Spleen (tissue), 11 donors: ENCODE measurements around the gene FAM110A. TPM values are rescaled to one million over a fixed set of nuclear protein-coding genes. Genes with fewer than 3 reads are reported as not detected.

Source experiments
- DNase-seq: peaks from one replicate; pipeline ENCODE4 v3.0.0-alpha.2; 2020
- H3K27ac ChIP-seq, 8 donors: fragments of 200-600 bp; sonication (generic) in 7 of 8; 1 replicate in 4 of 8; 2 replicates in 4 of 8; pipeline versions ENCODE4 v1.5.0 to v1.8.0; 2016 to 2021; ENCODE audit warnings: inconsistent platforms in 4 of 8, mild to moderate bottlenecking in 4 of 8, moderate library complexity in 1 of 8
- H3K27me3 ChIP-seq, 7 donors: fragments of 200-600 bp; sonication (generic) in 6 of 7; replicated peaks in 1 of 7; 1 replicate in 4 of 7; 2 replicates in 3 of 7; pipeline versions ENCODE4 v1.5.0 to v1.8.0; 2016 to 2021; ENCODE audit warnings: inconsistent platforms in 3 of 7, mild to moderate bottlenecking in 1 of 7
- H3K36me3 ChIP-seq, 6 donors: fragments of 200-600 bp; sonication (generic) in 5 of 6; 1 replicate in 4 of 6; 2 replicates in 2 of 6; pipeline versions ENCODE4 v1.5.0 to v1.8.0; 2016 to 2021; ENCODE audit warnings: inconsistent platforms in 2 of 6
- H3K4me1 ChIP-seq, 6 donors: fragments of 200-600 bp; sonication (generic) in 5 of 6; 1 replicate in 3 of 6; 2 replicates in 3 of 6; pipeline versions ENCODE4 v1.5.0 to v1.8.0; 2016 to 2021; ENCODE audit warnings: inconsistent platforms in 3 of 6
- H3K4me3 ChIP-seq, 8 donors: fragments of 200-600 bp; sonication (generic) in 7 of 8; 1 replicate in 4 of 8; 2 replicates in 4 of 8; pipeline versions ENCODE4 v1.5.0 to v1.8.0; 2016 to 2021; ENCODE audit warnings: inconsistent platforms in 4 of 8, mild to moderate bottlenecking in 4 of 8, moderate library complexity in 2 of 8
- H3K9me3 ChIP-seq, 8 donors: fragments of 200-600 bp; sonication (generic) in 7 of 8; 1 replicate in 4 of 8; 2 replicates in 4 of 8; pipeline versions ENCODE4 v1.5.0 to v1.8.0; 2016 to 2021; ENCODE audit warnings: inconsistent platforms in 4 of 8
- POLR2A ChIP-seq, 3 donors: fragments of 450-650 bp; IDR thresholded peaks; one replicate each; pipeline ENCODE4 v1.5.1; 2017; ENCODE audit warnings: antibody characterized with exemption in 3 of 3, mild to moderate bottlenecking in 1 of 3
- POLR2AphosphoS5 ChIP-seq, 3 donors: sonication (generic); formaldehyde crosslinking; IDR thresholded peaks; one replicate each; pipeline ENCODE4 v1.5.1; 2017; ENCODE audit warnings: antibody characterized with exemption in 3 of 3
- WGBS, 5 donors: extraction: QIAGEN DNeasy Blood & Tissue Kit in 3 of 5; methylation state at CpG; one replicate each; pipeline versions ENCODE4 v1.1.5 to v1.1.7; 2013 to 2018; 5-methylcytosine and 5-hydroxymethylcytosine counted together
- intact Hi-C: fragments of 100-400 bp; cut with DNase I; formaldehyde crosslinking; loops from one replicate; pipeline ENCODE4 v1.15.0; 2023; ENCODE audit warnings: low total_unique reads
- polyA plus RNA-seq, 3 donors: library from polyadenylated mRNA; stranded (reverse); fragments of 200-250 nt; gene quantifications; one replicate each; pipeline ENCODE4 v1.2.1, GENCODE V29; 2013
- total RNA-seq, 7 donors: library from RNA; depleted of rRNA in 3 of 7; stranded (reverse); fragments of >200 nt in 3 of 7; fragmentation: NEBNext Ultra II Directional in 4 of 7; extraction: Animal tissue kit (Norgen Biotek cat#: 25700) in 4 of 7; gene quantifications; one replicate each; pipeline versions ENCODE4 v1.1.0 to v1.2.1, GENCODE V29; 2016 to 2021
- TF ChIP-seq, protein P1 (sequence below), 11 experiments: fragments of 200-600 bp in 7 of 11; fragments of 450-650 bp in 4 of 11; sonication (generic) in 4 of 11; IDR thresholded peaks in 8 of 11; conservative IDR thresholded peaks in 3 of 11; 1 replicate in 7 of 11; 2 replicates in 4 of 11; pipeline versions ENCODE4 v1.4.0 to v1.8.0; 2016 to 2021; ENCODE audit warnings: antibody characterized with exemption in 11 of 11, inconsistent platforms in 4 of 11, mild to moderate bottlenecking in 1 of 11
- donor health status: healthy with polysubstance abuse.
- donor health status: DM: no; HTN: no; CAD: no; lungs with moderate emphysema.
- donor health status: DM: no; HTN: no; CAD: no.
- donor health status: Bipolar disorder and iron deficiency.
- donor health status: healthy.
- donor health status: DM: no; HTN: no; CAD: no.
- donor health status: DM: yes; HTN: yes; CAD: no.

Gene FAM110A
- total and polyA plus RNA-seq, 10 donors: 11.3 to 32.0 (median 23.2) TPM

DNA sequence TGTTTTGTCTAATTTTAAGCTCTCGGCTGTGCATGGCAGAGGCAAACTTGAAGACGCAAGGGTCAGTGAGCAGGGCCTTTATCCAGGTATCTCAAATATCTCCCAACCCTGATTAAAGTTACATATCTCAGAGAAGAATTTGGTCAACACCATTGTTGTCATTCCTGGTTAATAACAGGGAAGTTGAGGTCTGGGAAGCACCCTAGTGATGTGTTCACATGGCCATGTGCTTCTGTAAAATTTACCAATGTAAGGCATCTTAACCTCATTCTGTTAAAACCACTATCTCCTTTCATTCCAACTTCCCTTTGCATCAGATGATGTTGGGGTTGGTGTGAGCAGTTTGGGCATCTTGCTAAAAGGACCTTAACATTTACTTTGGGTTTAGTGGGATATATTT lies 4.0 kb upstream of the FAM110A start:
- Histone ChIP-seq H3K27ac (peak overlapping the region in 2 of 8 donors; percentile 28 to 32), H3K4me3 (no peak overlapping the region), H3K27me3 (no peaks in the 10 kb centered on the region), H3K36me3 (no peaks in the 10 kb centered on the region), H3K4me1 (peaks cover 2 to 40% (median 17%) of the 10 kb centered on the region in 6 donors), H3K9me3 (no peaks in the 10 kb centered on the region)
- intact Hi-C loops: no loop called here
- TF ChIP-seq, protein P1, sequence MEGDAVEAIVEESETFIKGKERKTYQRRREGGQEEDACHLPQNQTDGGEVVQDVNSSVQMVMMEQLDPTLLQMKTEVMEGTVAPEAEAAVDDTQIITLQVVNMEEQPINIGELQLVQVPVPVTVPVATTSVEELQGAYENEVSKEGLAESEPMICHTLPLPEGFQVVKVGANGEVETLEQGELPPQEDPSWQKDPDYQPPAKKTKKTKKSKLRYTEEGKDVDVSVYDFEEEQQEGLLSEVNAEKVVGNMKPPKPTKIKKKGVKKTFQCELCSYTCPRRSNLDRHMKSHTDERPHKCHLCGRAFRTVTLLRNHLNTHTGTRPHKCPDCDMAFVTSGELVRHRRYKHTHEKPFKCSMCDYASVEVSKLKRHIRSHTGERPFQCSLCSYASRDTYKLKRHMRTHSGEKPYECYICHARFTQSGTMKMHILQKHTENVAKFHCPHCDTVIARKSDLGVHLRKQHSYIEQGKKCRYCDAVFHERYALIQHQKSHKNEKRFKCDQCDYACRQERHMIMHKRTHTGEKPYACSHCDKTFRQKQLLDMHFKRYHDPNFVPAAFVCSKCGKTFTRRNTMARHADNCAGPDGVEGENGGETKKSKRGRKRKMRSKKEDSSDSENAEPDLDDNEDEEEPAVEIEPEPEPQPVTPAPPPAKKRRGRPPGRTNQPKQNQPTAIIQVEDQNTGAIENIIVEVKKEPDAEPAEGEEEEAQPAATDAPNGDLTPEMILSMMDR (IDR thresholded peaks at IDR 0.05 in 8 of 11, conservative IDR thresholded peaks at IDR 0.05 in 3 of 11): no peak
- TF ChIP-seq POLR2A (IDR thresholded peaks at IDR 0.05) (no peak), POLR2AphosphoS5 (IDR thresholded peaks at IDR 0.05) (no peak)
- DNase-seq: no peak
- WGBS, 5 donors: 94 to 100% (median 96%) methylated on average over 2 of the region's 2 CpGs

DNA sequence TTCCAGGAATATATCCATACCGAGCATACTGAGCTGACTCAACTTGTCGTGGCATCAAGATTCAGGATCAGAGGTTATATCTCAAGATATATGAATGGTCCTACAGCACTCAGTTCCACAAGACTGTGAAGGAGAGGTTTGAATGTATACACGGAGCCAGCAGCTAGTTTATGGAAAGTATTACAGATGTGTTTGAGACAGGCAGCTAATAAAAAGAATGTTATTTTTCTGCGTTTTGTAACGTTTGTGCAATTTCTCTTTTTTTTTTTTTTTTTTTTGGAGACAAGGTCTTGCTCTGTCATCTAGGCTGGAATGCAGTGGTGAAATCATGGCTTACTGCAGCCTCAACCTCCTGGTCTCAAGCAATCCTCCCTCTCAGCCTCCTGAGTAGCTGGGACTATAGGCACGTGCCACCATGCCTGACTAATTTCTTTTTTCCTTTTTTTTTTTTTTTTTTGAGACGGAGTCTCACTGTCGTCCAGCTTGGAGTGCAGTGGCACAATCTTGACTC lies 3.4 kb upstream of the FAM110A start:
- 58 to 83% (median 63%) methylated on average over 8 of the region's 8 CpGs for WGBS, 5 donors
- H3K36me3 ChIP-seq: no peaks in the 10 kb centered on the region
- peak overlapping the region in 2 of 8 donors; percentile 26 to 32 for H3K27ac ChIP-seq
- H3K9me3 ChIP-seq: no peaks in the 10 kb centered on the region
- intact Hi-C loops: no loop called here
- H3K4me3 ChIP-seq: no peak overlapping the region
- TF ChIP-seq POLR2A (IDR thresholded peaks at IDR 0.05) (no peak), POLR2AphosphoS5 (IDR thresholded peaks at IDR 0.05) (no peak)
- TF ChIP-seq, protein P1 (IDR thresholded peaks at IDR 0.05 in 8 of 11, conservative IDR thresholded peaks at IDR 0.05 in 3 of 11): no peak
- peaks cover 5 to 46% (median 22%) of the 10 kb centered on the region in 6 donors for H3K4me1 ChIP-seq
- no peak for DNase-seq
- H3K27me3 ChIP-seq: no peaks in the 10 kb centered on the region

DNA sequence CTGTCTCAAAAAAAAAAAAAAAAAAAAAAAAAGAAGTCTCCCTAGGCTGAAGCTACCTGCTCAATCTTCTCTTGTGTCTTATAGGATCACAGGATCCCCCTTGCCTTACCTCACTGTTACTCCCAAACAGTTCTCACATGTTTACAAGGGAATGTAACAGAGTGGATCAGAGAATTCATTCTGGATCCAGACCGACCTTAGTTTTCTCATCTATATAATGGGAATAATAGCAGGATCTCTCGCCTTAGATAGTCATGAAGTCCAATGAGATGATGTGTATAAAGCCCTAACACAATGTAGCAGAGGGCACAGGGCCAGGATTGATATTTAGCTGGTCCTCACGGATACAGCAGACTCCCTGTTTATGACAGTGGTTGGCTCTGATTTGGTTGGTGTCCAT lies 2.3 kb upstream of the FAM110A start:
- Histone ChIP-seq H3K4me3 (no peak overlapping the region), H3K36me3 (no peaks in the 10 kb centered on the region), H3K27me3 (no peaks in the 10 kb centered on the region), H3K9me3 (no peaks in the 10 kb centered on the region), H3K27ac (no peak overlapping the region), H3K4me1 (peaks cover 15 to 57% (median 34%) of the 10 kb centered on the region in 6 donors)
- 90 to 100% (median 95%) methylated on average over 3 of the region's 3 CpGs for WGBS, 5 donors
- TF ChIP-seq POLR2AphosphoS5 (IDR thresholded peaks at IDR 0.05): no peak
- intact Hi-C loops: no loop called here
- DNase-seq: no peak

DNA sequence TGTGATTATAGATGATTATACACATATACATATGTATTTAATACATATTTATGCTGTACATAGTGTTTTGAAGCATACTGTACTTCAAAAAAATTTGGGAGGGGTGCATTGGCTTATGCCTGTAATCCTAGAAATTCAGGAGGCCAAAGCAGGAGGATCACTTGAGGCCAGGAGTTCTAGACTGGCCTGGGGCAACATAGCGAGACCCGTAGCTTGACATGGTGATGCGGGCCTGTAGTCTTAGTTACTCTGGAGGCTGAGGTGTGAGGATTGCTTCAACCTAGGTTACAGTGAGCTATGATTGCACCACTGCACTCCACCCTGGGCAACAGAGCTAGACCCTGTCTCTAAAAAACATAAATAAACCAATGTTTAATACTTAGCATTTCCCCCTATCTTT lies 1.6 kb upstream of the FAM110A start:
- 92 to 100% (median 95%) methylated on average over 3 of the region's 3 CpGs for WGBS, 5 donors
- intact Hi-C loops: no loop called here
- DNase-seq: peak; percentile 41
- TF ChIP-seq POLR2AphosphoS5 (IDR thresholded peaks at IDR 0.05): no peak
- TF ChIP-seq, protein P1 (IDR thresholded peaks at IDR 0.05 in 8 of 11, conservative IDR thresholded peaks at IDR 0.05 in 3 of 11): no peak
- no peak for TF ChIP-seq POLR2A (IDR thresholded peaks at IDR 0.05)
- no peak overlapping the region for H3K4me3 ChIP-seq
- no peaks in the 10 kb centered on the region for H3K36me3 ChIP-seq
- H3K4me1 ChIP-seq: peaks cover 16 to 65% (median 41%) of the 10 kb centered on the region in 6 donors
- H3K27me3 ChIP-seq: no peaks in the 10 kb centered on the region
- H3K27ac ChIP-seq: peak overlapping the region in 1 of 8 donors; percentile 94
- H3K9me3 ChIP-seq: no peaks in the 10 kb centered on the region

DNA sequence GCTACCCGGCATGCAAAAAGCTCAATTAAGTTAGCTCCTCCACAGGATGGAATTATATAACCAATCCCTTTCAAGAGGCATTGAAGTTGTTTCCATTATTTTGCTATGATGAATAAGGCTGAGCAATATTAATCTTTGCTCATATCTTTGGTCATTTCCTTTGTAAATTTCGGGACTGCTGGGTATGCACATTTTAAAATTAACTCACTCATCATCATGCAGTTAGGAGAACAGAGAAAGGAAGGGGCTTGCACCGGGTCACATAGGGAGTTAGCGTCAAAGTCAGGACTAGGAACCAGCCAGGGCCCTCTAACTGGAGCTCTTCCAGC lies 430 bp upstream of the FAM110A start:
- TF ChIP-seq, protein P1 (IDR thresholded peaks at IDR 0.05 in 8 of 11, conservative IDR thresholded peaks at IDR 0.05 in 3 of 11): no peak
- TF ChIP-seq POLR2A (IDR thresholded peaks at IDR 0.05) (no peak), POLR2AphosphoS5 (IDR thresholded peaks at IDR 0.05) (no peak)
- H3K9me3 ChIP-seq: peaks cover 0 to 4% (median 0%) of the 10 kb centered on the region in 8 donors
- intact Hi-C loops: no loop called here
- peaks cover 16 to 76% (median 53%) of the 10 kb centered on the region in 6 donors for H3K4me1 ChIP-seq
- H3K27ac ChIP-seq: peak overlapping the region; percentile 86 to 97 (median 94)
- no peak for DNase-seq
- H3K4me3 ChIP-seq: peak overlapping the region; percentile 62 to 90 (median 78)
- WGBS, 5 donors: 4 to 10% (median 7%) methylated on average over 4 of the region's 4 CpGs
- H3K36me3 ChIP-seq: no peaks in the 10 kb centered on the region
- no peaks in the 10 kb centered on the region for H3K27me3 ChIP-seq
